NB4 (cell line): ENCODE data around the gene NOP14.
A peak's percentile ranks its signal among the peaks of the same experiment; 100 is the strongest.
"Not testable (repeated sequence)": the region's sequence is repeated elsewhere in the genome, so short reads cannot be mapped to it uniquely, and the experiment has no call there.

Experiments
- CTCF ChIP-seq: IDR thresholded peaks from one replicate; pipeline ENCODE4 v1.5.1; 2012; ENCODE audit warnings: low read depth, low read length
- MAX ChIP-seq: IDR thresholded peaks from 2 replicates; pipeline ENCODE4 v1.6.1; 2011; ENCODE audit warnings: low read depth, low read length
- MYC ChIP-seq: IDR thresholded peaks from 2 replicates; pipeline ENCODE4 v1.6.1; 2011; ENCODE audit warnings: low read depth, low read length
- POLR2A ChIP-seq: IDR thresholded peaks from 2 replicates; pipeline ENCODE4 v1.6.1; 2011; ENCODE audit warnings: mild to moderate bottlenecking; ENCODE audit not compliant: insufficient read length; ENCODE audit errors: extremely low read depth

- peak; percentile 17 for TF ChIP-seq CTCF
- not testable (repeated sequence) for TF ChIP-seq POLR2A, MAX, MYC
Observed at GRCh38 chr4:2955186-2956044, 7.8 kb downstream of the NOP14 start.
